ENCODE data around the gene CHD9.

CHD9 gene

DNA sequence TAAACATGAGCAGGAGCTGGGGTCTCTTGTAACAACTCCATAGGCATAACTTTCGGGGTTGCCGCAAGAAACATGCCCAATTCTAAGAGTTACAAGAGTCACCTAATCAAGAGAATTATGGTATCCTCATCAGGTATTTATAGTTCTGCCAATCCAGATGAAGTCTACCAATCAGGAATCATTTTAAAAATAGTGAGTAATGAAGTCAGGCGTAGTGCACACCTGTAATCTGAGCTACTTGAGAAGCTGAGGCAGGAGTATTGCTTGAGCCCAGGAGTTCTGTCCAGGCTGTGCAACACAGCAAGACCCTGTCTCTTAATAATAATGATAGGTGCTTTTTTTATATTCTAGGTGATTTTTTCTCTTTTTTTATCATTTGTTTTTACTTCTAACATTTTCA is 251.0 kb downstream of the CHD9 start:
- no peak for ATAC-seq
- TF ChIP-seq, protein P1, sequence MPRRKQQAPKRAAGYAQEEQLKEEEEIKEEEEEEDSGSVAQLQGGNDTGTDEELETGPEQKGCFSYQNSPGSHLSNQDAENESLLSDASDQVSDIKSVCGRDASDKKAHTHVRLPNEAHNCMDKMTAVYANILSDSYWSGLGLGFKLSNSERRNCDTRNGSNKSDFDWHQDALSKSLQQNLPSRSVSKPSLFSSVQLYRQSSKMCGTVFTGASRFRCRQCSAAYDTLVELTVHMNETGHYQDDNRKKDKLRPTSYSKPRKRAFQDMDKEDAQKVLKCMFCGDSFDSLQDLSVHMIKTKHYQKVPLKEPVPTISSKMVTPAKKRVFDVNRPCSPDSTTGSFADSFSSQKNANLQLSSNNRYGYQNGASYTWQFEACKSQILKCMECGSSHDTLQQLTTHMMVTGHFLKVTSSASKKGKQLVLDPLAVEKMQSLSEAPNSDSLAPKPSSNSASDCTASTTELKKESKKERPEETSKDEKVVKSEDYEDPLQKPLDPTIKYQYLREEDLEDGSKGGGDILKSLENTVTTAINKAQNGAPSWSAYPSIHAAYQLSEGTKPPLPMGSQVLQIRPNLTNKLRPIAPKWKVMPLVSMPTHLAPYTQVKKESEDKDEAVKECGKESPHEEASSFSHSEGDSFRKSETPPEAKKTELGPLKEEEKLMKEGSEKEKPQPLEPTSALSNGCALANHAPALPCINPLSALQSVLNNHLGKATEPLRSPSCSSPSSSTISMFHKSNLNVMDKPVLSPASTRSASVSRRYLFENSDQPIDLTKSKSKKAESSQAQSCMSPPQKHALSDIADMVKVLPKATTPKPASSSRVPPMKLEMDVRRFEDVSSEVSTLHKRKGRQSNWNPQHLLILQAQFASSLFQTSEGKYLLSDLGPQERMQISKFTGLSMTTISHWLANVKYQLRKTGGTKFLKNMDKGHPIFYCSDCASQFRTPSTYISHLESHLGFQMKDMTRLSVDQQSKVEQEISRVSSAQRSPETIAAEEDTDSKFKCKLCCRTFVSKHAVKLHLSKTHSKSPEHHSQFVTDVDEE (CRISPR knock-in tag; IDR thresholded peaks at IDR 0.05): no peak
- TF ChIP-seq PPARA (CRISPR knock-in tag; IDR thresholded peaks at IDR 0.05; ENCODE audit: borderline replicate concordance) (no peak), RARB (CRISPR knock-in tag; IDR thresholded peaks at IDR 0.05) (no peak), ZFP30 (CRISPR knock-in tag; IDR thresholded peaks at IDR 0.05) (no peak), CSDC2 (CRISPR knock-in tag; IDR thresholded peaks at IDR 0.05) (no peak), ARNTL (CRISPR knock-in tag; IDR thresholded peaks at IDR 0.05; ENCODE audit: borderline replicate concordance, low read depth) (no peak), ZNF565 (CRISPR knock-in tag; conservative IDR thresholded peaks at IDR 0.05; ENCODE audit: low read depth) (no peak), CSRNP3 (CRISPR knock-in tag; IDR thresholded peaks at IDR 0.05) (no peak), GLIS3 (CRISPR knock-in tag; IDR thresholded peaks at IDR 0.05) (no peak)
- TF ChIP-seq, protein P2, sequence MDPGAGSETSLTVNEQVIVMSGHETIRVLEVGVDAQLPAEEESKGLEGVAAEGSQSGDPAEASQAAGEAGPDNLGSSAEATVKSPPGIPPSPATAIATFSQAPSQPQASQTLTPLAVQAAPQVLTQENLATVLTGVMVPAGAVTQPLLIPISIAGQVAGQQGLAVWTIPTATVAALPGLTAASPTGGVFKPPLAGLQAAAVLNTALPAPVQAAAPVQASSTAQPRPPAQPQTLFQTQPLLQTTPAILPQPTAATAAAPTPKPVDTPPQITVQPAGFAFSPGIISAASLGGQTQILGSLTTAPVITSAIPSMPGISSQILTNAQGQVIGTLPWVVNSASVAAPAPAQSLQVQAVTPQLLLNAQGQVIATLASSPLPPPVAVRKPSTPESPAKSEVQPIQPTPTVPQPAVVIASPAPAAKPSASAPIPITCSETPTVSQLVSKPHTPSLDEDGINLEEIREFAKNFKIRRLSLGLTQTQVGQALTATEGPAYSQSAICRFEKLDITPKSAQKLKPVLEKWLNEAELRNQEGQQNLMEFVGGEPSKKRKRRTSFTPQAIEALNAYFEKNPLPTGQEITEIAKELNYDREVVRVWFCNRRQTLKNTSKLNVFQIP (CRISPR knock-in tag; IDR thresholded peaks at IDR 0.05; ENCODE audit: borderline replicate concordance, low read depth): no peak

GRCh38 chr16:53309457-53309856 is 254.7 kb downstream of the CHD9 start:
- no peak for ATAC-seq
- TF ChIP-seq ZFP30 (CRISPR knock-in tag; IDR thresholded peaks at IDR 0.05): no peak
- TF ChIP-seq TCF4 (CRISPR knock-in tag; IDR thresholded peaks at IDR 0.05; ENCODE audit: borderline replicate concordance): no peak
- TF ChIP-seq ISL1 (CRISPR knock-in tag; IDR thresholded peaks at IDR 0.05): no peak
- TF ChIP-seq, protein P3, sequence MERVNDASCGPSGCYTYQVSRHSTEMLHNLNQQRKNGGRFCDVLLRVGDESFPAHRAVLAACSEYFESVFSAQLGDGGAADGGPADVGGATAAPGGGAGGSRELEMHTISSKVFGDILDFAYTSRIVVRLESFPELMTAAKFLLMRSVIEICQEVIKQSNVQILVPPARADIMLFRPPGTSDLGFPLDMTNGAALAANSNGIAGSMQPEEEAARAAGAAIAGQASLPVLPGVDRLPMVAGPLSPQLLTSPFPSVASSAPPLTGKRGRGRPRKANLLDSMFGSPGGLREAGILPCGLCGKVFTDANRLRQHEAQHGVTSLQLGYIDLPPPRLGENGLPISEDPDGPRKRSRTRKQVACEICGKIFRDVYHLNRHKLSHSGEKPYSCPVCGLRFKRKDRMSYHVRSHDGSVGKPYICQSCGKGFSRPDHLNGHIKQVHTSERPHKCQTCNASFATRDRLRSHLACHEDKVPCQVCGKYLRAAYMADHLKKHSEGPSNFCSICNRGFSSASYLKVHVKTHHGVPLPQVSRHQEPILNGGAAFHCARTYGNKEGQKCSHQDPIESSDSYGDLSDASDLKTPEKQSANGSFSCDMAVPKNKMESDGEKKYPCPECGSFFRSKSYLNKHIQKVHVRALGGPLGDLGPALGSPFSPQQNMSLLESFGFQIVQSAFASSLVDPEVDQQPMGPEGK (CRISPR knock-in tag; IDR thresholded peaks at IDR 0.05; ENCODE audit: borderline replicate concordance): no peak
- no peak for TF ChIP-seq CSDC2 (CRISPR knock-in tag; IDR thresholded peaks at IDR 0.05)
- TF ChIP-seq ARNTL (CRISPR knock-in tag; IDR thresholded peaks at IDR 0.05; ENCODE audit: borderline replicate concordance, low read depth): no peak
- TF ChIP-seq ZC3H10 (CRISPR knock-in tag; IDR thresholded peaks at IDR 0.05): no peak
- no peak for TF ChIP-seq ZFP3 (CRISPR knock-in tag; IDR thresholded peaks at IDR 0.05)
- TF ChIP-seq ZNF565 (CRISPR knock-in tag; conservative IDR thresholded peaks at IDR 0.05; ENCODE audit: low read depth): no peak
- TF ChIP-seq ESRRG (CRISPR knock-in tag; IDR thresholded peaks at IDR 0.05): no peak
- TF ChIP-seq, protein P2 (CRISPR knock-in tag; IDR thresholded peaks at IDR 0.05; ENCODE audit: borderline replicate concordance, low read depth): no peak
- no peak for TF ChIP-seq OSR1 (CRISPR knock-in tag; IDR thresholded peaks at IDR 0.05)
- TF ChIP-seq ZNF8 (CRISPR knock-in tag; IDR thresholded peaks at IDR 0.05): no peak
- TF ChIP-seq, protein P4, sequence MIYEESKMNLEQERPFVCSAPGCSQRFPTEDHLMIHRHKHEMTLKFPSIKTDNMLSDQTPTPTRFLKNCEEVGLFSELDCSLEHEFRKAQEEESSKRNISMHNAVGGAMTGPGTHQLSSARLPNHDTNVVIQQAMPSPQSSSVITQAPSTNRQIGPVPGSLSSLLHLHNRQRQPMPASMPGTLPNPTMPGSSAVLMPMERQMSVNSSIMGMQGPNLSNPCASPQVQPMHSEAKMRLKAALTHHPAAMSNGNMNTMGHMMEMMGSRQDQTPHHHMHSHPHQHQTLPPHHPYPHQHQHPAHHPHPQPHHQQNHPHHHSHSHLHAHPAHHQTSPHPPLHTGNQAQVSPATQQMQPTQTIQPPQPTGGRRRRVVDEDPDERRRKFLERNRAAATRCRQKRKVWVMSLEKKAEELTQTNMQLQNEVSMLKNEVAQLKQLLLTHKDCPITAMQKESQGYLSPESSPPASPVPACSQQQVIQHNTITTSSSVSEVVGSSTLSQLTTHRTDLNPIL (CRISPR knock-in tag; IDR thresholded peaks at IDR 0.05; ENCODE audit: low read depth): no peak

GRCh38 chr16:53320992-53321391 is 266.2 kb downstream of the CHD9 start:
- no peak for TF ChIP-seq GLIS3 (CRISPR knock-in tag; IDR thresholded peaks at IDR 0.05)
- TF ChIP-seq TOX (CRISPR knock-in tag; IDR thresholded peaks at IDR 0.05; ENCODE audit: borderline replicate concordance): no peak
- TF ChIP-seq, protein P3 (CRISPR knock-in tag; IDR thresholded peaks at IDR 0.05; ENCODE audit: borderline replicate concordance): no peak
- no peak for TF ChIP-seq CSRNP3 (CRISPR knock-in tag; IDR thresholded peaks at IDR 0.05)
- no peak for TF ChIP-seq SNAI2 (CRISPR knock-in tag; IDR thresholded peaks at IDR 0.05)
- TF ChIP-seq PPARA (CRISPR knock-in tag; IDR thresholded peaks at IDR 0.05; ENCODE audit: borderline replicate concordance): no peak
- no peak for ATAC-seq

Measured in SK-N-SH treated with all-trans-retinoic acid at 6 μM for 48 hours (cell line).